DOHH2 (cell line): ENCODE data around the gene SHC4.

Experiments
- H3F3A ChIP-seq: fragments of 200-600 bp; sonication (generic), shearing (Covaris generic); 2 replicates; pipeline ENCODE4 v1.6.0; 2016; ENCODE audit warnings: antibody characterized with exemption, mild to moderate bottlenecking; ENCODE audit not compliant: control insufficient read depth, insufficient read depth
- H3K27ac ChIP-seq: fragments of 200-600 bp; sonication (generic); 2 replicates; pipeline ENCODE4 v1.5.1; 2014; ENCODE audit warnings: low read depth, mild to moderate bottlenecking, low read length, moderate library complexity
- H3K27me3 ChIP-seq: fragments of 200-600 bp; sonication (generic); 2 replicates; pipeline ENCODE4 v1.6.1; 2014; ENCODE audit warnings: mild to moderate bottlenecking, low read length, mixed read lengths; ENCODE audit not compliant: control insufficient read depth
- H3K36me3 ChIP-seq: fragments of 200-600 bp; sonication (generic); 2 replicates; pipeline ENCODE4 v1.6.1; 2014; ENCODE audit warnings: mild to moderate bottlenecking, low read length, moderate library complexity, mixed read lengths; ENCODE audit not compliant: control insufficient read depth
- H3K4me1 ChIP-seq: fragments of 200-600 bp; sonication (generic); 2 replicates; pipeline ENCODE4 v1.6.1; 2014; ENCODE audit warnings: mild to moderate bottlenecking, low read length, mixed read lengths; ENCODE audit not compliant: control insufficient read depth
- H3K4me2 ChIP-seq: fragments of 200-600 bp; sonication (generic); 2 replicates; pipeline ENCODE4 v1.6.0; 2014; ENCODE audit warnings: mild to moderate bottlenecking, low read length, moderate library complexity
- H3K4me3 ChIP-seq: fragments of 200-600 bp; sonication (generic); 2 replicates; pipeline ENCODE4 v1.5.1; 2014; ENCODE audit warnings: mild to moderate bottlenecking, low read length, mixed read lengths
- H3K79me2 ChIP-seq: fragments of 200-600 bp; sonication (generic); 2 replicates; pipeline ENCODE4 v1.6.1; 2014; ENCODE audit warnings: mild to moderate bottlenecking, low read length, mixed read lengths; ENCODE audit not compliant: control insufficient read depth
- H3K9me2 ChIP-seq: fragments of 200-600 bp; sonication (generic); replicated peaks from 2 replicates; pipeline ENCODE4 v1.6.1; 2014; ENCODE audit warnings: mild to moderate bottlenecking, low read length, mixed read lengths; ENCODE audit not compliant: control insufficient read depth
- H3K9me3 ChIP-seq: fragments of 200-600 bp; sonication (generic); 2 replicates; pipeline ENCODE4 v1.6.1; 2014; ENCODE audit warnings: antibody characterized with exemption, low read length, mixed read lengths; ENCODE audit not compliant: control insufficient read depth, insufficient read depth
- H4K20me1 ChIP-seq: fragments of 200-600 bp; sonication (generic); 2 replicates; pipeline ENCODE4 v1.6.0; 2014; ENCODE audit warnings: low read depth, mild to moderate bottlenecking, antibody characterized with exemption, low read length, moderate library complexity; ENCODE audit not compliant: control insufficient read depth, insufficient read depth
- CTCF ChIP-seq: fragments of 200-600 bp; sonication (generic); IDR thresholded peaks from one replicate; pipeline ENCODE4 v1.5.1; 2014; ENCODE audit warnings: antibody characterized with exemption, mild to moderate bottlenecking, low read depth, low read length; ENCODE audit not compliant: poor library complexity, severe bottlenecking
- EZH2phosphoT487 ChIP-seq: fragments of 200-600 bp; sonication (generic); IDR thresholded peaks from 2 replicates; pipeline ENCODE4 v1.6.1; 2017; ENCODE audit warnings: borderline replicate concordance, mild to moderate bottlenecking, antibody characterized with exemption, low read length, moderate library complexity, mixed read lengths

SHC4 gene

GRCh38 chr15:48992545-48992944 lies 28.8 kb upstream of the SHC4 start:
- Histone ChIP-seq H3K9me2 (no peaks in the 10 kb centered on the region), H3F3A (no peaks in the 10 kb centered on the region), H3K27ac (no peak overlapping the region), H3K27me3 (no peaks in the 10 kb centered on the region), H3K9me3 (no peaks in the 10 kb centered on the region), H3K4me3 (no peak overlapping the region), H3K36me3 (peaks cover 26% of the 10 kb centered on the region), H3K4me1 (no peaks in the 10 kb centered on the region), H4K20me1 (no peaks in the 10 kb centered on the region), H3K79me2 (no peaks in the 10 kb centered on the region), H3K4me2 (no peak overlapping the region)
- TF ChIP-seq EZH2phosphoT487 = no peak

- no peak overlapping the region for H3K4me2 ChIP-seq
- TF ChIP-seq CTCF (no peak), EZH2phosphoT487 (no peak)
These were observed 28.4 kb upstream of the SHC4 start for GRCh38 chr15:48992096-48992495.

GRCh38 chr15:48989170-48989569 lies 25.5 kb upstream of the SHC4 start:
- no peaks in the 10 kb centered on the region for H4K20me1 ChIP-seq
- no peak overlapping the region for H3K4me2 ChIP-seq
- no peak for TF ChIP-seq CTCF
- TF ChIP-seq EZH2phosphoT487 = no peak
- no peaks in the 10 kb centered on the region for H3K27me3 ChIP-seq
- H3F3A ChIP-seq = no peaks in the 10 kb centered on the region
- H3K79me2 ChIP-seq = no peaks in the 10 kb centered on the region
- H3K4me1 ChIP-seq = no peaks in the 10 kb centered on the region
- peaks cover 18% of the 10 kb centered on the region for H3K36me3 ChIP-seq
- H3K9me2 ChIP-seq = no peaks in the 10 kb centered on the region
- no peak overlapping the region for H3K4me3 ChIP-seq
- no peaks in the 10 kb centered on the region for H3K9me3 ChIP-seq
- no peak overlapping the region for H3K27ac ChIP-seq

More at GRCh38 chr15:48992096-48992495, 28.4 kb upstream of the SHC4 start:
- Histone ChIP-seq H3K4me3 (no peak overlapping the region), H3F3A (no peaks in the 10 kb centered on the region), H3K4me1 (no peaks in the 10 kb centered on the region), H3K9me2 (no peaks in the 10 kb centered on the region), H3K9me3 (no peaks in the 10 kb centered on the region), H4K20me1 (no peaks in the 10 kb centered on the region), H3K79me2 (no peaks in the 10 kb centered on the region), H3K27me3 (no peaks in the 10 kb centered on the region), H3K36me3 (peaks cover 25% of the 10 kb centered on the region), H3K27ac (no peak overlapping the region)

- Histone ChIP-seq H3K36me3 (peaks cover 12% of the 10 kb centered on the region), H3K9me3 (no peaks in the 10 kb centered on the region), H3K4me1 (no peaks in the 10 kb centered on the region), H3K27me3 (no peaks in the 10 kb centered on the region), H3K4me2 (no peak overlapping the region), H3K4me3 (no peak overlapping the region), H3F3A (no peaks in the 10 kb centered on the region), H3K79me2 (no peaks in the 10 kb centered on the region), H3K9me2 (no peaks in the 10 kb centered on the region), H4K20me1 (no peaks in the 10 kb centered on the region), H3K27ac (no peak overlapping the region)
- TF ChIP-seq CTCF = no peak
- no peak for TF ChIP-seq EZH2phosphoT487
These were observed 23.4 kb upstream of the SHC4 start for GRCh38 chr15:48987142-48987541.
